ENCODE data around the gene ARL5A. TPM values are rescaled to one million over a fixed set of nuclear protein-coding genes. Genes with fewer than 3 reads are reported as not detected.

The ARL5A gene
- total and polyA plus RNA-seq, 9 of the 15 experiments (the other 6 are each of a cell fraction or from before 2014, with no cell fraction given): 16.3 to 117 (median 88.4) TPM

DNA sequence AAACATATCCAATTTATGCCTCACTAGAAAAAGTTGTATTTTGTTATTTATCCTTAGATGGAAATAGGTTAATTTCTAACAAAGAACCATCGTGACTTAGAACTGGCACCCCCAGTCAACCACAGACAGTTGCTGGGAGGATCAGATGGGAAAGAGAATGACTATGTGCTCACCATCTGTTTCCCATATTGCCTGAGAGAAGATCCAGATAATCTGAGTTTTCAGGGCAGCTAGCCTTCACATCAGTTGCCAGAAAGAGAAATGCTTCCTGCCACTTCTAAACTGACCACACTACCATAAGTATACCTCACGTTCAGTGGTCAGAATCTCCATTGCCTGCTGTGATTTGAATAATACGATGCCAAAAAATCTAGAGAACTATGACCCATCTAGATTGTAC lies 65.5 kb downstream of the ARL5A start (continued):
- no peak for TF ChIP-seq ZNF764 (CRISPR knock-in tag; IDR thresholded peaks at IDR 0.05; ENCODE audit: low read depth)
- TF ChIP-seq, protein P1, sequence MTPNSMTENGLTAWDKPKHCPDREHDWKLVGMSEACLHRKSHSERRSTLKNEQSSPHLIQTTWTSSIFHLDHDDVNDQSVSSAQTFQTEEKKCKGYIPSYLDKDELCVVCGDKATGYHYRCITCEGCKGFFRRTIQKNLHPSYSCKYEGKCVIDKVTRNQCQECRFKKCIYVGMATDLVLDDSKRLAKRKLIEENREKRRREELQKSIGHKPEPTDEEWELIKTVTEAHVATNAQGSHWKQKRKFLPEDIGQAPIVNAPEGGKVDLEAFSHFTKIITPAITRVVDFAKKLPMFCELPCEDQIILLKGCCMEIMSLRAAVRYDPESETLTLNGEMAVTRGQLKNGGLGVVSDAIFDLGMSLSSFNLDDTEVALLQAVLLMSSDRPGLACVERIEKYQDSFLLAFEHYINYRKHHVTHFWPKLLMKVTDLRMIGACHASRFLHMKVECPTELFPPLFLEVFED (CRISPR knock-in tag; conservative IDR thresholded peaks at IDR 0.05): 0 out of 2 replicates have a peak, but pooled peaks have one; percentile 17
- no peak for TF ChIP-seq ZNF431 (CRISPR knock-in tag; IDR thresholded peaks at IDR 0.05)
- TF ChIP-seq XRCC4 (IDR thresholded peaks at IDR 0.05; ENCODE audit: extremely low read depth, insufficient read depth, insufficient read length): no peak
- no peak for TF ChIP-seq XRCC5 (IDR thresholded peaks at IDR 0.05; ENCODE audit: low read depth, low read length)
- no peak for TF ChIP-seq ARID2 (IDR thresholded peaks at IDR 0.05)
- TF ChIP-seq, protein P2, sequence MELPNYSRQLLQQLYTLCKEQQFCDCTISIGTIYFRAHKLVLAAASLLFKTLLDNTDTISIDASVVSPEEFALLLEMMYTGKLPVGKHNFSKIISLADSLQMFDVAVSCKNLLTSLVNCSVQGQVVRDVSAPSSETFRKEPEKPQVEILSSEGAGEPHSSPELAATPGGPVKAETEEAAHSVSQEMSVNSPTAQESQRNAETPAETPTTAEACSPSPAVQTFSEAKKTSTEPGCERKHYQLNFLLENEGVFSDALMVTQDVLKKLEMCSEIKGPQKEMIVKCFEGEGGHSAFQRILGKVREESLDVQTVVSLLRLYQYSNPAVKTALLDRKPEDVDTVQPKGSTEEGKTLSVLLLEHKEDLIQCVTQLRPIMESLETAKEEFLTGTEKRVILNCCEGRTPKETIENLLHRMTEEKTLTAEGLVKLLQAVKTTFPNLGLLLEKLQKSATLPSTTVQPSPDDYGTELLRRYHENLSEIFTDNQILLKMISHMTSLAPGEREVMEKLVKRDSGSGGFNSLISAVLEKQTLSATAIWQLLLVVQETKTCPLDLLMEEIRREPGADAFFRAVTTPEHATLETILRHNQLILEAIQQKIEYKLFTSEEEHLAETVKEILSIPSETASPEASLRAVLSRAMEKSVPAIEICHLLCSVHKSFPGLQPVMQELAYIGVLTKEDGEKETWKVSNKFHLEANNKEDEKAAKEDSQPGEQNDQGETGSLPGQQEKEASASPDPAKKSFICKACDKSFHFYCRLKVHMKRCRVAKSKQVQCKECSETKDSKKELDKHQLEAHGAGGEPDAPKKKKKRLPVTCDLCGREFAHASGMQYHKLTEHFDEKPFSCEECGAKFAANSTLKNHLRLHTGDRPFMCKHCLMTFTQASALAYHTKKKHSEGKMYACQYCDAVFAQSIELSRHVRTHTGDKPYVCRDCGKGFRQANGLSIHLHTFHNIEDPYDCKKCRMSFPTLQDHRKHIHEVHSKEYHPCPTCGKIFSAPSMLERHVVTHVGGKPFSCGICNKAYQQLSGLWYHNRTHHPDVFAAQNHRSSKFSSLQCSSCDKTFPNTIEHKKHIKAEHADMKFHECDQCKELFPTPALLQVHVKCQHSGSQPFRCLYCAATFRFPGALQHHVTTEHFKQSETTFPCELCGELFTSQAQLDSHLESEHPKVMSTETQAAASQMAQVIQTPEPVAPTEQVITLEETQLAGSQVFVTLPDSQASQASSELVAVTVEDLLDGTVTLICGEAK (IDR thresholded peaks at IDR 0.05): no peak
- TF ChIP-seq, protein P2 (CRISPR knock-in tag; IDR thresholded peaks at IDR 0.05): no peak
- TF ChIP-seq, protein P3, sequence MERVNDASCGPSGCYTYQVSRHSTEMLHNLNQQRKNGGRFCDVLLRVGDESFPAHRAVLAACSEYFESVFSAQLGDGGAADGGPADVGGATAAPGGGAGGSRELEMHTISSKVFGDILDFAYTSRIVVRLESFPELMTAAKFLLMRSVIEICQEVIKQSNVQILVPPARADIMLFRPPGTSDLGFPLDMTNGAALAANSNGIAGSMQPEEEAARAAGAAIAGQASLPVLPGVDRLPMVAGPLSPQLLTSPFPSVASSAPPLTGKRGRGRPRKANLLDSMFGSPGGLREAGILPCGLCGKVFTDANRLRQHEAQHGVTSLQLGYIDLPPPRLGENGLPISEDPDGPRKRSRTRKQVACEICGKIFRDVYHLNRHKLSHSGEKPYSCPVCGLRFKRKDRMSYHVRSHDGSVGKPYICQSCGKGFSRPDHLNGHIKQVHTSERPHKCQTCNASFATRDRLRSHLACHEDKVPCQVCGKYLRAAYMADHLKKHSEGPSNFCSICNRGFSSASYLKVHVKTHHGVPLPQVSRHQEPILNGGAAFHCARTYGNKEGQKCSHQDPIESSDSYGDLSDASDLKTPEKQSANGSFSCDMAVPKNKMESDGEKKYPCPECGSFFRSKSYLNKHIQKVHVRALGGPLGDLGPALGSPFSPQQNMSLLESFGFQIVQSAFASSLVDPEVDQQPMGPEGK (CRISPR knock-in tag; IDR thresholded peaks at IDR 0.05; ENCODE audit: borderline replicate concordance): no peak
- TF ChIP-seq NCOA4 (IDR thresholded peaks at IDR 0.05; ENCODE audit: partially characterized antibody): no peak
- TF ChIP-seq ETS2 (tag; IDR thresholded peaks at IDR 0.05; ENCODE audit: borderline replicate concordance, poor library complexity, severe bottlenecking): no peak
- no peak for TF ChIP-seq ZNF75A (CRISPR knock-in tag; IDR thresholded peaks at IDR 0.05)
- TF ChIP-seq HDAC6 (IDR thresholded peaks at IDR 0.05; ENCODE audit: low read depth, low read length): no peak
- TF ChIP-seq SREBF1 (IDR thresholded peaks at IDR 0.05; ENCODE audit: borderline replicate concordance, low read depth, low read length): no peak
- TF ChIP-seq PTRF (tag; IDR thresholded peaks at IDR 0.05): no peak
- TF ChIP-seq TEAD4 (IDR thresholded peaks at IDR 0.05; ENCODE audit: low read length): 0 out of 2 replicates have a peak, but pooled peaks have one; percentile 11
- TF ChIP-seq TEAD4 (CRISPR knock-in tag; IDR thresholded peaks at IDR 0.05; ENCODE audit: borderline replicate concordance): no peak

Data from K562 (cell line).